B cell (primary cell): ENCODE measurements around the gene ADRB1. TPM values are rescaled to one million over a fixed set of nuclear protein-coding genes. Genes with fewer than 3 reads are reported as not detected.

Source experiments
- ATAC-seq: fragments of 200-7000 bp; cut with Tn5 transposase; one replicate; pipeline ENCODE4 v1.10.0; 2021; ENCODE audit warnings: low read depth, mild to moderate bottlenecking, moderate number of reproducible peaks, moderate library complexity
- CTCF ChIA-PET: fragments of 350-600 bp; sonication (Branson Sonifier 250); formaldehyde crosslinking; loops from one replicate; lab custom pipeline; 2021; ENCODE audit warnings: antibody characterized with exemption, inconsistent platforms; lab: Charles Lee
- POLR2A ChIA-PET: fragments of 350-600 bp; sonication (Branson Sonifier 250); formaldehyde crosslinking; loops from one replicate; lab custom pipeline; 2021; ENCODE audit warnings: antibody characterized with exemption; lab: Charles Lee
- DNase-seq: peaks from one replicate; pipeline ENCODE4 v3.0.0; 2013
- H2AFZ ChIP-seq: 2 replicates; pipeline ENCODE4 v1.6.1; 2012; ENCODE audit warnings: mild to moderate bottlenecking, low read depth, low read length; ENCODE audit not compliant: insufficient read depth, poor library complexity, severe bottlenecking
- H3K27ac ChIP-seq, 2 donors: 1 replicate in 1 of 2; 2 replicates in 1 of 2; pipeline ENCODE4 v1.5.1; 2012 to 2013; ENCODE audit warnings: low read length in 2 of 2, mild to moderate bottlenecking in 2 of 2, moderate library complexity in 1 of 2
- H3K27me3 ChIP-seq, 4 experiments: fragments of 200-600 bp in 1 of 4; sonication (generic) in 1 of 4; replicated peaks in 1 of 4; 1 replicate in 2 of 4; 2 replicates in 2 of 4; pipeline versions ENCODE4 v1.6.1 to v1.7.0; 2013 to 2016; ENCODE audit warnings: low read length in 3 of 4, mild to moderate bottlenecking in 2 of 4, mixed read lengths in 1 of 4, moderate library complexity in 1 of 4; ENCODE audit not compliant: insufficient read depth in 4 of 4, control insufficient read depth in 3 of 4; ENCODE audit errors: control extremely low read depth in 1 of 4
- H3K36me3 ChIP-seq, 2 experiments: replicated peaks in 1 of 2; 1 replicate in 1 of 2; 2 replicates in 1 of 2; pipeline versions ENCODE4 v1.6.1 to v1.7.1; 2013; ENCODE audit warnings: low read length in 1 of 2; ENCODE audit not compliant: insufficient read depth in 2 of 2, control insufficient read depth in 1 of 2; ENCODE audit errors: control extremely low read depth in 1 of 2, extremely low read depth in 1 of 2
- H3K4me1 ChIP-seq, 2 donors: fragments of 200-600 bp in 1 of 2; sonication (generic) in 1 of 2; 1 replicate in 1 of 2; 2 replicates in 1 of 2; pipeline versions ENCODE4 v1.5.1 to v1.6.1; 2013 to 2017; ENCODE audit warnings: low read length in 2 of 2; ENCODE audit not compliant: control insufficient read depth in 2 of 2, insufficient read depth in 2 of 2
- H3K4me2 ChIP-seq: replicated peaks from 2 replicates; pipeline ENCODE3; 2012; ENCODE audit warnings: mild to moderate bottlenecking, low read depth, low read length; ENCODE audit not compliant: poor library complexity, severe bottlenecking
- H3K4me3 ChIP-seq, 5 experiments: fragments of 200-600 bp in 1 of 5; sonication (generic) in 1 of 5; 1 replicate in 3 of 5; 2 replicates in 2 of 5; pipeline versions ENCODE4 v1.5.1 to v1.7.0; 2011 to 2016; ENCODE audit warnings: low read length in 4 of 5, mild to moderate bottlenecking in 4 of 5, low read depth in 2 of 5, control low read depth in 1 of 5, moderate library complexity in 1 of 5; ENCODE audit not compliant: insufficient read depth in 1 of 5; ENCODE audit errors: control extremely low read depth in 1 of 5, extremely low read depth in 1 of 5
- H3K79me2 ChIP-seq: fragments of 200-600 bp; sonication (generic); one replicate; pipeline ENCODE4 v1.6.0; 2016; ENCODE audit warnings: low read length; ENCODE audit not compliant: control insufficient read depth, insufficient read depth
- H3K9ac ChIP-seq: fragments of 200-600 bp; sonication (generic); 2 replicates; pipeline ENCODE4 v1.6.1; 2017; ENCODE audit warnings: mild to moderate bottlenecking, low read length, moderate library complexity
- H3K9me3 ChIP-seq, 3 donors: one replicate each; pipeline versions ENCODE4 v1.6.1 to v1.7.1; 2013; ENCODE audit warnings: low read length in 2 of 3; ENCODE audit not compliant: control insufficient read depth in 2 of 3, insufficient read depth in 1 of 3; ENCODE audit errors: control extremely low read depth in 1 of 3
- H4K20me1 ChIP-seq: 2 replicates; pipeline ENCODE4 v1.6.0; 2012; ENCODE audit warnings: mild to moderate bottlenecking, low read length; ENCODE audit not compliant: insufficient read depth, control insufficient read depth, poor library complexity, severe bottlenecking
- H3K27ac Mint-ChIP-seq: one replicate; pipeline ENCODE4 v1.8.0; 2021; ENCODE audit warnings: mixed read lengths
- H3K27me3 Mint-ChIP-seq: one replicate; pipeline ENCODE4 v1.8.0; 2021; ENCODE audit warnings: mixed read lengths
- H3K4me1 Mint-ChIP-seq: one replicate; pipeline ENCODE4 v1.8.0; 2021; ENCODE audit warnings: mixed read lengths
- H3K4me3 Mint-ChIP-seq: one replicate; pipeline ENCODE4 v1.8.0; 2021; ENCODE audit warnings: mixed read lengths
- H3K9me3 Mint-ChIP-seq: one replicate; pipeline ENCODE4 v1.8.0; 2022; ENCODE audit warnings: mixed read lengths; ENCODE audit not compliant: insufficient read depth
- EZH2 ChIP-seq: IDR thresholded peaks from 2 replicates; pipeline ENCODE4 v1.6.1; 2012; ENCODE audit warnings: borderline replicate concordance, low read depth, mild to moderate bottlenecking, moderate library complexity, low read length; ENCODE audit not compliant: insufficient read depth, poor library complexity, severe bottlenecking
- WGBS: methylation state at CpG from one replicate; pipeline ENCODE4 v1.1.5; 2013; ENCODE audit warnings: missing lambda C conversion rate; ENCODE audit not compliant: insufficient coverage; 5-methylcytosine and 5-hydroxymethylcytosine counted together
- intact Hi-C: fragments of 100-400 bp; cut with micrococcal nuclease; formaldehyde crosslinking; loops from one replicate; pipeline ENCODE4 v1.10.0; 2022
- polyA plus RNA-seq: library from polyadenylated mRNA; depleted of rRNA; stranded (reverse); fragments of >200 nt; gene quantifications from 2 replicates; pipeline ENCODE4 v1.2.3, GENCODE V29; 2012
- total RNA-seq, 2 donors: library from RNA; stranded (reverse); fragments of 120-200 nt in 1 of 2; gene quantifications; 1 replicate in 1 of 2; 2 replicates in 1 of 2; pipeline versions ENCODE4 v1.2.3 to v1.2.4, GENCODE V29; 2013 to 2022
- TF ChIP-seq, protein P1 (sequence below): fragments of 200-600 bp; IDR thresholded peaks from one replicate; pipeline ENCODE4 v1.8.0; 2022; ENCODE audit warnings: antibody characterized with exemption, mild to moderate bottlenecking

The ADRB1 gene
- total and polyA plus RNA-seq, 2 donors (not counting 1 experiment from before 2014, with no cell fraction given) = 0.10 TPM; not detected in 1

DNA sequence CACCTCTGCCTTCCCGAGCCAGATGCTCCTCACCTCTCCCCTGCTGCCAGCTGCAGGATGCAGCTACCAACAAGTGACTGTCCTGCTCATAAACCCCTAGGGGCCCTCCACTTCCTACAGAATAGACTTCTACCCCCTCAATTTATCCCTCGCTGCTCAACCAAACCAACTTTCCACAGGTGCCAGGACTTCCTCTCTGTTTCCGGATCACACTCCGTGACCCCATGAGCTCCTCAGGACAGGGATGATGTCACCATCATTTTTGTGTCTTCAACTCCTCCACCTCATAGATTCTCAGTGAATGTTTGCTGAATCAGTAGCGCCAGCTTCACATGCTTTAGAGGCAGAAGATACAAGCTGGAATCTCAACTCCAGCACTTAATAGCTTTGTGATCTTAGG, 25.8 kb upstream of the ADRB1 start:
- intact Hi-C loops = no loop called here
- Mint-ChIP-seq H3K27me3 (peaks cover 17% of the 10 kb centered on the region), H3K4me1 (no peaks in the 10 kb centered on the region), H3K4me3 (no peak overlapping the region), H3K9me3 (peaks cover 2% of the 10 kb centered on the region), H3K27ac (no peak overlapping the region)
- peaks cover 0 to 3% (median 1%) of the 10 kb centered on the region in 3 donors for H3K9me3 ChIP-seq
- no peaks in the 10 kb centered on the region for H4K20me1 ChIP-seq
- no peak for TF ChIP-seq EZH2
- TF ChIP-seq, protein P1, sequence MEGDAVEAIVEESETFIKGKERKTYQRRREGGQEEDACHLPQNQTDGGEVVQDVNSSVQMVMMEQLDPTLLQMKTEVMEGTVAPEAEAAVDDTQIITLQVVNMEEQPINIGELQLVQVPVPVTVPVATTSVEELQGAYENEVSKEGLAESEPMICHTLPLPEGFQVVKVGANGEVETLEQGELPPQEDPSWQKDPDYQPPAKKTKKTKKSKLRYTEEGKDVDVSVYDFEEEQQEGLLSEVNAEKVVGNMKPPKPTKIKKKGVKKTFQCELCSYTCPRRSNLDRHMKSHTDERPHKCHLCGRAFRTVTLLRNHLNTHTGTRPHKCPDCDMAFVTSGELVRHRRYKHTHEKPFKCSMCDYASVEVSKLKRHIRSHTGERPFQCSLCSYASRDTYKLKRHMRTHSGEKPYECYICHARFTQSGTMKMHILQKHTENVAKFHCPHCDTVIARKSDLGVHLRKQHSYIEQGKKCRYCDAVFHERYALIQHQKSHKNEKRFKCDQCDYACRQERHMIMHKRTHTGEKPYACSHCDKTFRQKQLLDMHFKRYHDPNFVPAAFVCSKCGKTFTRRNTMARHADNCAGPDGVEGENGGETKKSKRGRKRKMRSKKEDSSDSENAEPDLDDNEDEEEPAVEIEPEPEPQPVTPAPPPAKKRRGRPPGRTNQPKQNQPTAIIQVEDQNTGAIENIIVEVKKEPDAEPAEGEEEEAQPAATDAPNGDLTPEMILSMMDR = no peak
- no peak overlapping the region for H2AFZ ChIP-seq
- H3K27ac ChIP-seq = no peak overlapping the region
- ChIA-PET CTCF (interaction anchor here (1.1 to 1.2 kb wide), 2 partner anchors 29 to 219 kb away, joined by 3 read pairs; no protein-coding TSS in a partner anchor), POLR2A (no interaction called here)
- DNase-seq (no peak), ATAC-seq (no peak)
- peaks cover 4 to 6% of the 10 kb centered on the region in 2 donors for H3K4me1 ChIP-seq
- H3K79me2 ChIP-seq = no peaks in the 10 kb centered on the region
- 10% methylated on average over 4 of the region's 5 CpGs for WGBS
- H3K4me2 ChIP-seq = no peak overlapping the region
- no peak overlapping the region for H3K9ac ChIP-seq
- H3K36me3 ChIP-seq = no peaks in the 10 kb centered on the region
- no peak overlapping the region for H3K4me3 ChIP-seq
- peaks cover 0 to 7% (median 3%) of the 10 kb centered on the region in 4 experiments for H3K27me3 ChIP-seq

DNA sequence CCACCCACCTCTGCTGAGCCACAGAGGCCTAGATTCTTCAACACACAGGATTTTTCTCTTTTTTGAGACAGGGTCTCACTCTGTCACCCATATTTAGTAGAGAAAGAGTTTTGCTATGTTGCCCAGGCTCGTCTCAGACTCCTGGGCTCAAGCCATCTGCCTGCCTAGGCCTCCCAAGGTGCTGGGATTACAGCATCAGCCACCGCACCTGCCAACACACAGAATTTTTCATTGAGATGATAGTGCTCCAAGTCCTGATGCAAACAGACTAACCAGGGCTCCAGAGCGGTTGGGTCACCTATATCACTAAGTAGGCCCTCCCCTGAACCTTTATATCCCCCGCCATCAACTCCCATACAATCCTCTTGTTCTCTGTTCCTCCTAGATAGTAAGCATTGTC, 24.4 kb upstream of the ADRB1 start:
- Histone ChIP-seq H3K27me3 (peaks cover 0 to 6% (median 2%) of the 10 kb centered on the region in 4 experiments), H3K79me2 (no peaks in the 10 kb centered on the region), H3K9ac (no peak overlapping the region), H3K4me1 (peaks cover 5 to 11% of the 10 kb centered on the region in 2 donors), H3K4me2 (no peak overlapping the region), H2AFZ (no peak overlapping the region), H4K20me1 (no peaks in the 10 kb centered on the region), H3K36me3 (no peaks in the 10 kb centered on the region), H3K4me3 (no peak overlapping the region), H3K9me3 (peaks cover 0 to 3% (median 1%) of the 10 kb centered on the region in 3 donors), H3K27ac (no peak overlapping the region)
- Mint-ChIP-seq H3K27ac (no peak overlapping the region), H3K9me3 (peaks cover 2% of the 10 kb centered on the region), H3K27me3 (peaks cover 10% of the 10 kb centered on the region), H3K4me1 (peaks cover 5% of the 10 kb centered on the region), H3K4me3 (no peak overlapping the region)
- TF ChIP-seq, protein P1 = no peak
- 100% methylated on average over 2 of the region's 4 CpGs for WGBS
- intact Hi-C loops = no loop called here
- DNase-seq = no peak
- POLR2A ChIA-PET = no interaction called here
- ATAC-seq = no peak
- CTCF ChIA-PET = no interaction called here
